Activated CD4-positive, alpha-beta T cell treated with anti-CD3 and anti-CD28 coated beads, Interleukin-2, amount 50 U/mL, for 16 hours (primary cell): ENCODE measurements around the gene SREBF2.
"Not testable (repeated sequence)": the region's sequence is repeated elsewhere in the genome, so short reads cannot be mapped to it uniquely, and the experiment has no call there.

ENCODE experiments used
- DNase-seq: peaks from one replicate; pipeline ENCODE4 v3.0.0-alpha.2; 2020

Gene SREBF2

DNA sequence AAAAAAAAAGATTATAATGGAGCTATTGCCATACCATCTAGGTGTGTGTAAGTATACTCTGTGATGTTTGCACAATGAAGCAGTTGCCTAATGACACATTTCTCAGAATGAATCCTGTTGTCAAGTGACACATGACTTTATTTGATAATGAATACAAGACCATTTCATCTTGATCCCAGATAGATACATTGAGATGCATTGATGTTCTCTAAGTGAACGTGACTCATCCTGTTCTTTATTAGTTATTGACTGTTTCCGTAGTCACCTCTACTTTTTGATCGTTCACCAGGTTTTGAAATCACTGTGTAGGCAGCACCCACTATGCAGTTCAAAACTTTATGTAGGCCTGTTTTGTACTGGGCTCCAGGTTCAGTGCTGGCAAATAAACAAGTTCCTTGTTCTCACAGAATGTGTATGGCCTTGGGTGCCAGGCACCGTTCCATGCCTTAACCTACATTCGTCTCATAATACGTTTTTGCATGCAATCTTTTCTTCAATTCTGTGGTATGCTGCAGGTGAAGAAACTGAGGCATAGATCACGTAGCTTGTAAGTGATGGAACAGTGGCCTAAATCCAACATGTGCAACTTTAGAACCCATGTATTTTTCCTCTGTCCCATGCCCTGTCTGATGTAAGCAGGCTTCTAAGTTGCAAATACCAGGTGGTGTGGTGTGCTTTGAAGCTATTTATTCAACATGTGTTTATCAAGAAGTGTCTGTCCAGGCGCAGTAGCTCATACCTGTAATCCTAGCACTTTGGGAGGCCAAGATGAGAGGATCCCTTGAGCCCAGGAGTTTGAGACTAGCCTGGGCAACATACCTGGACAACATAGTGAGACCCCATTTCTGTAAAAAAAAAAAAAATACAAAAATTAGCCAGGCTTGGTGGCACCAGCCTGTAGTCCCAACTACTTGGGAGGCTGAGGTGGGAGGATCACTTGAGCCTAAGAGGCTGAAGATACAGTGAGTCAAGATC is 10.4 kb downstream of the SREBF2 start:
- peak; percentile 90 for DNase-seq

DNA sequence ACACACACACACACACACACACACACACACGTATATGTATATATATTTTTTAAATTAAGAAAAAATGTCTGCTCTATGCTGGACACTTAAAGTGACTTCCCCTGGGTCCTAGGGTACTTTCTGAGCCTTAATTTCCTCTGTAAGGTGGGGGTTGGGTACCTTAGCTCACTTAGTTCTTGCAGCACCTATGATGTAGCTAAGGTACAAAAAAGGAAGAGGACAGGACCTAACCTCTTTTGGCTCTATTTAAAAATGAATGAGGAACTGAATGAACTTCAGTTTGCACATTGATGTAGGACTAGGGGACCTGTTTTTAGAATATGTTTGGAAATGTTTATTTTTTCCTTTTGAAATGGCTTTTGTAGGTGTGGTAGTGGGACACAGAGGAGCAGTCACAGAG is 11.1 kb downstream of the SREBF2 start:
- DNase-seq = no peak

DNA sequence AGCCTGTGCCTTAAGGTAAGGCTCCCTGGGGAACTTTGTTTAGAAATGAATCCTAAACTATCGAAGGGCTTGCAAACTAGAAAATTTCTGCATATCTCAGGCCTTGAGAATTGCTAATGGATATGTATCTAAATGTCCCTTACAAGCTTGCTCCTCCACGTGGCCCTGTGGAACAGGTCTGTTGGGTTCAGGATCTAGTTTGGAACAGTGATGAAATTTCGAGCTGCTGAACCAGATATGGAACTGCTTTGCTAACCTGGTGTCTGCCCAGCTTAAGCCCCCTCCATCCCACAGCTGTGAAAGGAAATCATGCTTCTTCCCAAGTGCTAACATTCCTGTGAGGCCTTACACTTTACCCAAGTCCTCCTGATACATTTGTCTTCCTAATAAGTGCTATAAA is 11.6 kb downstream of the SREBF2 start:
- DNase-seq = no peak

- DNase-seq = no peak
Measured at GRCh38 chr22:41845380-41846267, 12.7 kb downstream of the SREBF2 start.

DNA sequence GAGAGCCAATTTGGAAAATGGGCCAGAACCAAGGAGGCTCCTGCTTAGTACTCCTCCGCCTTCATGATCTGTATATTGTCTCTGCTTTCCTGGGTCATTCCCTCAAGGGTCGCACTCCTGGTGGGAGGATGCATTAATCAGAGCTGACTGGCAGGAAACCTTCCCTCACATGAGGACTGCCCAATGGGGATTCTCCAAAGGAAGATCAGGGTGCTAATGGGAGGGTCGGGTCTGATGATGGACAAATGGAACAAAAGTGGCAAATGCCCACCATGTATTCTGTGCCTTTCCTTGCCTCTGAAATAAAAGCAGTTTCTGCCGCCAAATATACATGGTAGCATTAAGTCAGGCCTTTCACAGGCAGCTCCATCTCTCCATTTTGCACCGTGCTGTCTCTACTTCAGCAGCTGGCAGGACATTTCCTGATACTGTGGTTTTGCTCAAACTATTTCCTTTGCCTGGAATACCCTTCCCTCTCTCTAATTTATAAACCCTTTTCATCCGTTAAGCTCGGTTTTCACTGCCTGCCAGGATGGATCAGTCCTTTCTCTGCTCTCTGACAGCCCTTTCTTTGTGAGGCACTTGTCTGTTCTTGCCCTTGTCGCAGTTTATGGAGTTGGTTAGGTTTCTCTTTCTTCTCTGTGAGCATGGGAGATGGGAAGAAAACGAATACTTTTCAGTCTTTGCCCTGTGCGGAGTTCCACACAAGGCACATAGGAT is 13.5 kb downstream of the SREBF2 start:
- no peak for DNase-seq

DNA sequence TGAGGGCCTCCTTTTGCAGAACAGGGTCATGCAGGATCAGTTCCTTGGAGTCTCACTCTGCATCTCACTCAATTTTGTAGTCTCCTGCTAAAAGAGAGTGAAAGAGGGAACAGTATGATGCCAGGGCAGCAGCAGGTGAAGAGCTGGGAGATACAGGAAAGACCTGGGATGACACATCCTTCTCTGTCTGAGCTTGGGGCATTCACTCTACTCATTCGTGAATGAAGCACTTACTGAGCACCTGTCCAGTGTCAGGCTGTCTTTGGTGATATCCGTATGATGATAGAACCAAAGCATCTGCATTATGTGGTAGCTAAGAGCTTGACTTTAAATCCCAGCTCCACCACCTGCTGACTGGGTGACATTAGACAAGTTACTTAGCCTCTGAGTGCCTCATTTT is 14.4 kb downstream of the SREBF2 start:
- DNase-seq = no peak

GRCh38 chr22:41848468-41848867 is 15.6 kb downstream of the SREBF2 start:
- no peak for DNase-seq

DNA sequence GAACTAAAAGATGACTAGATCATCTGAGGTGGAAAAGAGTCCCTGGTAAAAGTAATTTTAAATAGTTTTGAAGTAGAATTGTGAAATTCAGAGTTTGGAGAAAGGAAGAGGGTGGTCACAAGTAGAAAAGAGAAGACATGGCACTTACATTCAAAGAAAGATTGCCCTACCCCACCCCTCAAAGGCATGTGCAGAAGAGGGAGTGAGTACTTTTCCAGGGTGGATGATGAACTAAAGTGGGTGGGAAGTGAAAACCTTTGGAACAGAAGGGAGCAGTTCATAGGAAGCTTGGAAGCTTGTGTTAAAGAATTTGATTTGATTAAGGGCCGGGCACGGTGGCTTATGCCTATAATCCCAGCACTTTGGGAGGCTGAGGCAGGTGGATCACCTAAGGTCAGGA is 23.6 kb downstream of the SREBF2 start:
- DNase-seq = no peak

GRCh38 chr22:41857155-41857859 is 24.4 kb downstream of the SREBF2 start:
- peak; percentile 95 for DNase-seq

DNA sequence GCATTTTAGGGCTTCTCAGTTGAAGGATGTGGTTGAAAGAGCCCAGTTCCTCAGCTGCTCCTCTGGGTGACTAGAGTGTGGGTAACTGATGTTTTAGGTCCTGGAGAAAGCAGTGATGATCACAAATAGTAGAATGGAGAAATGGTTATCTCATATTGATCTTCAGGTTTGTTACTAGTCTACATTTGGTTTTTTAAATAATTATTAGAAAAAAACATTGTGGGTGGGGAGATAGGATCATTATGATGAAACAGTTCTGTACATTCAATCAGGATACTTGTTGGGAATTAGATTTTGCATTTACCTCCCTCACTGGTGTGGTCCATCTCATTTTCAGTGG is 24.9 kb downstream of the SREBF2 start:
- no peak for DNase-seq

- DNase-seq = peak; percentile 75
Measured at GRCh38 chr22:41862160-41862529, 29.2 kb downstream of the SREBF2 start.

DNA sequence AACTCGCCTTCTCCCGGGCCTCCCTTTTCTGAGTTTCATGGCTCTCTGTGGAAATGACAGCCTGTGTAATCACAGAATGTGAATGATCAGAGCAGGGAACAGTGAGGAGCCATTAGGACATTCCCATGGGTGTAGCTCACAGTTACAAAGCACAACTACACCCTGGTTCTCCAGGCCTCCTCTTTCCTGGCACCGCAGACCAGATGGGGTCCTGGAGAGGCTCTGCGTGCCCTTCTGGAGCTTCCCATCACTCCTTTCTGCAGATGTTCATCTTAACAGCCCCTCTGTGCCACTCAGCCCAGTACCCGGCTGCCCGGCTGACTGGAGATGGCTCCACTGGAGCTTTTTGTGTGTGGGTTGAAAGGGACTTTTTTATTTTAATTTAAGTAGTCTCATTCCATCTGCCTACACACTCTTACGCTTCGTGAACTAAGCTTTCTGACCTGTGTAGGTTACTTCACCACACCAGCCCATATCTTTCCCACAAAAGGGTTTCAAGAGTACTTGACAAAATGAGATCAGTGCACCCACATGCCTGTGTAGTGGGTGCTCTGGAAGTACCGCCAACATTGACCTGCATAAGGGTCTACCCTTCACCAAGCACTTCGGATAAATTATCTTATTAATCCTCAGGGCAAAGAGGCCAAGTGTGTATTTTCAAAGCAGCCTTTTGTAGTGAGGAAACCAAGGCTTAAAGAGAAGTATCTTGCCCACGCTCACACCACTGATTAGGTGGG is 29.8 kb downstream of the SREBF2 start:
- peak; percentile 69 for DNase-seq

DNA sequence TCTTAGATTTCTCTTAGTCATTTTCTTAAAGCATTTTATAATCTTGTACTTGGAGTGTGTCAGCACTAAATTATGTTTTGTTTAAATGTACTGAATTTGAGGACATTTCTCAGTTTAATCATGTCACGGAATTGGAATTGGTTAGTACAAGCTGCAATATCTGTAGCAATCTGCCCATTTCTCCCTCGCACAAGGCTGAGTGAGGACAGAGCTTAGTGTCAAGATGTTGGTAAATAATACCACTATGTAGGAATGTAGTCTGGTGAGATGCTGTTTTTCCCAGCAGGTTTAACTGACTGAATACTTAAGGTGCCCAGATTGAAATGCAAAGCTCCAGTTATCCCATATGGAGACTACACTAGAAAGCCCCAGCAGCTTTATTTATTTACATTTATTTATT is 30.6 kb downstream of the SREBF2 start:
- DNase-seq = no peak

GRCh38 chr22:41868556-41868955 is 35.7 kb downstream of the SREBF2 start:
- no peak for DNase-seq

DNA sequence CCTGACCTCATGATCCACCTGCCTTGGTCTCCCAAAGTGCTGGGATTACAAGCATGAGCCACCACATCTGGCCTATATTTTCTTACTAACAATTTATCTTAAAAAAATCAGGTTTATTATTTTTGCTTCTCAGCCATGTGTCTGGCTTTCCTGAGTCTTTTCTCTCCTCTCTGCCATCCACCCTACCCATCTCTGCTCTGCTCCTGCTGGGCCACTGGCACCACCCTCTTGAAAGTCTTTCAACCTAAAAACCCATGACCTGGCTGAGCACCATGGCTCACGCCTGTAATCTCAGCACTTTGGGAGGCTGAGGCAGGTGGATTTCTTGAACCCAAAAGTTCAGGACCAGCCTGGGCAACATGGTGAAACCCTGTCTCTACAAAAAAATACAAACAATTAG is 37.2 kb downstream of the SREBF2 start:
- not testable (repeated sequence) for DNase-seq

DNA sequence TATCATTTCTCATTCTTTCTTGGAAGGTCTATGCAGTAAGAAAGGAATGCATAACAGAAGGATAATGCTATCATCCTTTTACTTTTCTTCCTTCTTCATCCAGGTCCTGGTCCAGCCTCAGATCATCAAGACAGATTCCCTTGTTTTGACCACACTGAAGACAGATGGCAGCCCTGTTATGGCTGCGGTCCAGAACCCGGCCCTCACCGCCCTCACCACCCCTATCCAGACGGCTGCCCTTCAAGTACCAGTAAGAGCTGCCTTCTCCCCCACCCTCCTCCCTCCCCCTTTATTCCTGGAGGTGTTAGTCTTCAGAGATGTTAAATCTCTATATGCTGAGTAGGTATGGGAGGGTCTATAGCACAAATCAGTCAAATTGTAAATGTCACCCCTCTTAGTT is 37.9 kb downstream of the SREBF2 start:
- DNase-seq = no peak

- DNase-seq = peak; percentile 74
Measured at GRCh38 chr22:41873391-41873790, 40.5 kb downstream of the SREBF2 start.

DNA sequence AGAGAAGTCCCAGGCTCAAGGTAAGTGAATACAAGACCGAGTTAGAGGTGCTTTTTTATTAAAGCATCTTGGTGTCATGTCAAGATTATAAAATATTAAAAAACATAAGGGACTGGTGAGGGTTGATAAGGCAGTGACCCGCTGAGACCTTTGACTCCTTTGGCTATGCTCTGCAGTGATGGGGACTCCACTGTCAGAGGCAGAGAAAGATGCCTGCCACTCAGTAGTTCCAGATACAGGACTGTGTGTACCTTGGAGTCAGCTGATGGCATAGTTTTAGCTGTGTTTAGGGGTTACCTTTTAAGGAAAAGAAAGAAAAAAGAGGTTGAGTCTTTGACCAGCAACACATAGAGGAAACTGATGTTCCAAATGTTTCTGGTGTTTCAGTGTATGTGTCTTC is 41.2 kb downstream of the SREBF2 start:
- no peak for DNase-seq

GRCh38 chr22:41875531-41876270 is 42.8 kb downstream of the SREBF2 start:
- DNase-seq = no peak

DNA sequence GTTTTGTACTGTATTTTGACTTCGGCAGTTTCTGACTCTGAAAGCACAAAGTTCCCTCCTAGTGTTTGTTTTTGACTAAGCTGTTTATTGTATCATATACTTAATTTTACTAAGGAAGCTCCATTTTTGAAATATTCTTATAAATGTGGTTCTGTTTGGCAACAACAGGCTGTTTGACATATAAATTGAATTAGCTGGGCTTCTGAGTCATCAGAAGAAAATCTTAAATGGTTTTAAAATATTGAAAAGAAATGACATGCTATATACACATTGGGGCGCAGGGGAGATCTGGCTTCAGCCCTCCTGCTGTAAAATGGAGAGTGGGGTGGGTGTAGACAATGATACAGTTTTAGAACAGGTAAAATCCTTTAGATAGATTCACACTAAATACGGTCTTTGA is 43.4 kb downstream of the SREBF2 start:
- DNase-seq = no peak

- no peak for DNase-seq
Measured at GRCh38 chr22:41876675-41877074, 43.8 kb downstream of the SREBF2 start.
